Non-pigmented ciliary epithelial cell (primary cell): ENCODE data around the gene NOS3.

Experiments used
- DNase-seq: peaks from one replicate; pipeline ENCODE4 v3.0.0-alpha.2; 2010; ENCODE audit warnings: low read depth

The NOS3 gene

GRCh38 chr7:150990416-150991186 is at the start of gene NOS3:
Gene NOS3, plus strand, starts transcription at chr7:150991017. Its CDS starts 2,787 bp downstream, at chr7:150993804.
- DNase-seq = no peak

GRCh38 chr7:150941351-150942000 is 49.3 kb upstream of the NOS3 start:
- DNase-seq = no peak

- DNase-seq = no peak
These were observed 48.7 kb upstream of the NOS3 start for GRCh38 chr7:150942001-150942590.

GRCh38 chr7:150942591-150943452 is 48.0 kb upstream of the NOS3 start:
- DNase-seq = no peak

- DNase-seq = no peak
These were observed 47.4 kb upstream of the NOS3 start for GRCh38 chr7:150943453-150943814.

- DNase-seq = no peak
These were observed 46.5 kb upstream of the NOS3 start for GRCh38 chr7:150944066-150945042.

- DNase-seq = no peak
These were observed 45.5 kb upstream of the NOS3 start for GRCh38 chr7:150945171-150945852.

GRCh38 chr7:150945853-150946420 is 44.9 kb upstream of the NOS3 start:
- DNase-seq = no peak

GRCh38 chr7:150946421-150947240 is 44.2 kb upstream of the NOS3 start:
- DNase-seq = no peak

- no peak for DNase-seq
These were observed 43.5 kb upstream of the NOS3 start for GRCh38 chr7:150947241-150947745.

- DNase-seq = no peak
These were observed 42.8 kb upstream of the NOS3 start for GRCh38 chr7:150947761-150948651.

GRCh38 chr7:150948791-150949251 is 42.0 kb upstream of the NOS3 start:
- DNase-seq = no peak

- DNase-seq = no peak
These were observed 41.3 kb upstream of the NOS3 start for GRCh38 chr7:150949564-150949963.

- no peak for DNase-seq
These were observed 40.8 kb upstream of the NOS3 start for GRCh38 chr7:150949971-150950491.

GRCh38 chr7:150950496-150951180 is 40.2 kb upstream of the NOS3 start:
- no peak for DNase-seq

- DNase-seq = no peak
These were observed 39.7 kb upstream of the NOS3 start for GRCh38 chr7:150951181-150951520.

GRCh38 chr7:150951521-150951920 is 39.3 kb upstream of the NOS3 start:
- no peak for DNase-seq
